Neutrophil (primary cell): ENCODE data around the gene CHRD.
A peak's percentile ranks its signal among the peaks of the same experiment; 100 is the strongest.

ENCODE experiments used
- H3K27ac ChIP-seq: fragments of 200-600 bp; sonication (generic); 2 replicates; pipeline ENCODE4 v1.5.1; 2016; ENCODE audit warnings: mild to moderate bottlenecking, moderate library complexity
- H3K27me3 ChIP-seq: fragments of 200-600 bp; sonication (generic); 2 replicates; pipeline ENCODE4 v1.6.0; 2016; ENCODE audit warnings: mild to moderate bottlenecking
- H3K36me3 ChIP-seq: fragments of 200-600 bp; sonication (generic); 2 replicates; pipeline ENCODE4 v1.5.1; 2017
- H3K4me1 ChIP-seq, 2 experiments: fragments of 200-600 bp in 1 of 2; sonication (generic) in 1 of 2; 1 replicate in 1 of 2; 2 replicates in 1 of 2; pipeline versions ENCODE4 v1.5.1 to v1.6.1; 2013 to 2016; ENCODE audit warnings: low read depth in 1 of 2, low read length in 1 of 2, mild to moderate bottlenecking in 1 of 2, moderate library complexity in 1 of 2; ENCODE audit not compliant: control insufficient read depth in 1 of 2, insufficient read depth in 1 of 2
- H3K4me3 ChIP-seq, 2 experiments: fragments of 200-600 bp in 1 of 2; sonication (generic) in 1 of 2; 1 replicate in 1 of 2; 2 replicates in 1 of 2; pipeline ENCODE4 v1.5.1; 2013 to 2016; ENCODE audit warnings: low read depth in 1 of 2, low read length in 1 of 2, mild to moderate bottlenecking in 1 of 2, moderate library complexity in 1 of 2
- H3K9me3 ChIP-seq: fragments of 200-600 bp; sonication (generic); 2 replicates; pipeline ENCODE4 v1.5.1; 2016
- TF ChIP-seq, protein P1 (sequence below): fragments of 200-600 bp; sonication (generic); IDR thresholded peaks from 2 replicates; pipeline ENCODE4 v1.5.1; 2016; ENCODE audit warnings: antibody characterized with exemption

CHRD gene

DNA sequence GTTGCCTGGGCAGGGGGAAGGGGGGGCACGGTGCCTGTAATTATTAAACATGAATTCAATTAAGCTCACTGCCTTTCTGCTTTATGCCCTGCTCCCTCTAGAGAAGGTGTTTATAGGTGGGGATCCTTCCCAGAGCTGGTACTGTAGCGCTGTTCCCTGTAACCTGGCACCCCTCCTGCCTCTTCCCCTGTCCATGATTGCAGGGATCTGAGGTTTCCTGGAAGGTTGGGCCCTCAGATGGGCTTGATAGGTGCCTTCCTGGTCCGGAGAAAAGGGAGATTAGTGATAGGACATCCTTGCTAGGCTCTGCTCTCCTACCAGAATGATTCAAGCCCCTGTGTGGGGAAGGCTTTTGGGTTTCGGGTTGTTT, 44.6 kb upstream of the CHRD start:
- H3K36me3 ChIP-seq: peaks cover 41% of the 10 kb centered on the region
- H3K4me1 ChIP-seq: peaks cover 15 to 23% of the 10 kb centered on the region in 2 experiments
- peak overlapping the region; percentile 79 to 95 for H3K4me3 ChIP-seq
- peaks cover 26% of the 10 kb centered on the region for H3K27me3 ChIP-seq
- H3K27ac ChIP-seq: peak overlapping the region; percentile 88
- H3K9me3 ChIP-seq: no peaks in the 10 kb centered on the region
- TF ChIP-seq, protein P1, sequence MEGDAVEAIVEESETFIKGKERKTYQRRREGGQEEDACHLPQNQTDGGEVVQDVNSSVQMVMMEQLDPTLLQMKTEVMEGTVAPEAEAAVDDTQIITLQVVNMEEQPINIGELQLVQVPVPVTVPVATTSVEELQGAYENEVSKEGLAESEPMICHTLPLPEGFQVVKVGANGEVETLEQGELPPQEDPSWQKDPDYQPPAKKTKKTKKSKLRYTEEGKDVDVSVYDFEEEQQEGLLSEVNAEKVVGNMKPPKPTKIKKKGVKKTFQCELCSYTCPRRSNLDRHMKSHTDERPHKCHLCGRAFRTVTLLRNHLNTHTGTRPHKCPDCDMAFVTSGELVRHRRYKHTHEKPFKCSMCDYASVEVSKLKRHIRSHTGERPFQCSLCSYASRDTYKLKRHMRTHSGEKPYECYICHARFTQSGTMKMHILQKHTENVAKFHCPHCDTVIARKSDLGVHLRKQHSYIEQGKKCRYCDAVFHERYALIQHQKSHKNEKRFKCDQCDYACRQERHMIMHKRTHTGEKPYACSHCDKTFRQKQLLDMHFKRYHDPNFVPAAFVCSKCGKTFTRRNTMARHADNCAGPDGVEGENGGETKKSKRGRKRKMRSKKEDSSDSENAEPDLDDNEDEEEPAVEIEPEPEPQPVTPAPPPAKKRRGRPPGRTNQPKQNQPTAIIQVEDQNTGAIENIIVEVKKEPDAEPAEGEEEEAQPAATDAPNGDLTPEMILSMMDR: no peak

DNA sequence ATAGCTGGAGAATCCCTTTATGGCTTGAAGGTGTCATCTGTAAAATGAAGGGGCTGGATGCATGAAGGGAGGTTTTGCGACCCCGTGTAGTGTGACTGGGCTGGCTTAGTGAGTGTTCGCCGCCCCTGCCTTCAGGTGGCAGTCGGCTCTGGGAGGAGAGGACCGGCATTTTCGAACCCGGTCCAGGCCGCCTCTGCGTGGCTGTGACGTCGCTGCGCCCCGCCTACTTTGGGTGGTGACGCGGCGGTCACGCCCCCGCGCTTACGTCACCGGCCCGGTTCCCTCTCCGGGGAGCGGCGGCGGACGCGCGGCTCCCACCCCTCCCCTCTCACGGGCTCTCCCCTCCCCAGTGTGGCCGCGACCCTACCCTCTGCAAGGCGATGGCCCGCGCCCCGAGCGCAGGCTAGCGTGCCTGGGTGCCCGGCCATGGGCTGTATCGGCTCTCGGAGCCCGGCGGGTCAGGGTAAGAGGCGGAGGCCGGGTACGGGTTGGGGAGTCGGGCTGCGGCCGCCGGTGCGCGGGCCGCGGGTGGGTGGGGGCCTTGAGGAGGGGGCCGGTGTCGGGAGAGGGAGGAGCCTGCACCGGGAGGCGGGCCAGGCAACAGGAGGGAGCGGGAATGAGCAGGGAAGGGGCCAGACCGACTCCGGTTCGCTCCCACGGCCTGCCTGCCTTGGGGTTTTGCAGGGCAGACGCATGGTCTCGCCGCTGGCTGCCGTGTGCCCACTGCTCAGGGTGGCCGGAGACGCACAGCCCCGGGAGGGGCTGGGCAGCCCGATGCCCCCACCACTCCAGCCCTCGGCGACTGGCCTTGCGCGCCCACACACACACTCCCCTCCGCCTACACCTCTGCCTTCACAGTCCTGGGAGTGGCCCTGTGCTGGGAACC, 44.0 kb upstream of the CHRD start:
- Histone ChIP-seq H3K9me3 (no peaks in the 10 kb centered on the region), H3K4me3 (peak overlapping the region; percentile 79 to 95), H3K27me3 (peaks cover 26% of the 10 kb centered on the region), H3K4me1 (peaks cover 15 to 23% of the 10 kb centered on the region in 2 experiments), H3K36me3 (peaks cover 38% of the 10 kb centered on the region), H3K27ac (peak overlapping the region; percentile 88)
- TF ChIP-seq, protein P1: no peak

DNA sequence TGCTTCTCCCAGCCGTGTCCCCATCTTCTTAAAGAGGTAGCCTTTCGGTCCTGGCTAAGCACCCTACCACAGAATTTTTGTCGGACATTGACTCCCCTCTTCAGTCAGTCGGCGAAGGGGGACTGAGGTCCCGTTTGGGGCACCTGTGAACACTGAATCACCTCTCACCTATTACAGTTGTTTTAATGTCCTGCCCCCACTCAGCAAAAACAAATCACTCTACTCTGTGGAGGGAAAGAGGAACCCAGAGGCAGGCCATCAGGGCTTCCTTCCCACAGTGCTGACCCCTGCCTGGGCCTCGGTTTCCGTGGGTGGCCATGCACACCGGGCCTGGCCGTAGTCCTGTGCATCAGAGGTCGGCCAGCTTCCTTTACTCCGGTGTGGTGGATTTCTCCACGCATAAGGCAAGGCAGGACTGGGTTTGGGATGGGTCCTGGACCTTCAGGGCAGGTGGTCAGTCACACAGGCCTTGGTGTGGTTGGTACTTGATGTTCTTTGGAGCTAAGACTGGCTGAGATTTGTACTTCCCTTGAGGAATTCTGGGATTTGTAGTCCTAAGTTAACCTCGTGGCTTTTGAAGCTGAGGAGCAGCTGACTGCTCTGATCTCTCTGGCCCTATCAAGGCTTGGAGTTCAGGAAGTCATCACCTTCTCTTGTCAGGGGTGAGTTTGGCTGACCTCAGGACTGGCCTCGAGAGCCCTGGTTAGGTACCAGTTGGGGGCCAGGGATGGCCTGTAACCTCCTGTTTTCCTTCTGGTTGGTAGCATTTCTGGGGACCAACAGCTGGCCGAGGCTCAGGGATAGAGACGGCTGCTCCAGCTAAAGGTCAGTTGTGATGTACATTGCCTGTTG, 43.1 kb upstream of the CHRD start:
- TF ChIP-seq, protein P1: no peak
- H3K27ac ChIP-seq: peak overlapping the region; percentile 88
- peak overlapping the region; percentile 79 to 95 for H3K4me3 ChIP-seq
- H3K27me3 ChIP-seq: peaks cover 26% of the 10 kb centered on the region
- peaks cover 31% of the 10 kb centered on the region for H3K36me3 ChIP-seq
- no peaks in the 10 kb centered on the region for H3K9me3 ChIP-seq
- H3K4me1 ChIP-seq: peaks cover 15 to 23% of the 10 kb centered on the region in 2 experiments

DNA sequence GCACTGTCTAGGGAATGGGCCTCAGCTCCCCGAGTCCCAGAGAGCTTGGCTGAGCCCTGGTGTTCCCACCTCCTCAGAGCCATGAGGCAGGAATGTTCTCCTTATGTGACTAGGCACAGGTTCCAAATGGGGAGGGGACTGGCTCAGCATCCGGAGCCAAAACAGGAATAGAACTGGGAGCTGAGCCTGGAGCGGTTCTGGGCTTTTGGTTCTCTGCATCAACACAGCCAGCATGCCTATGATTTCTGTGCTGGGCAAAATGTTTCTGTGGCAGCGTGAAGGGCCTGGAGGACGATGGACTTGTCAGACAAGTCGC, 42.5 kb upstream of the CHRD start, which contains the start of gene FAM131A:
TSS of gene FAM131A (plus strand) at position 202 of the 316 bp plus-strand sequence. CDS start at position 233, 31 bp downstream.
- H3K27me3 ChIP-seq: peaks cover 26% of the 10 kb centered on the region
- H3K27ac ChIP-seq: peak within 1 kb of the TSS; percentile 88
- TF ChIP-seq, protein P1: no peak
- H3K4me1 ChIP-seq: peaks cover 15 to 23% of the 10 kb centered on the region in 2 experiments
- H3K9me3 ChIP-seq: no peaks in the 10 kb centered on the region
- H3K4me3 ChIP-seq: peak within 1 kb of the TSS; percentile 79 to 95
- H3K36me3 ChIP-seq: peaks cover 31% of the 10 kb centered on the region

DNA sequence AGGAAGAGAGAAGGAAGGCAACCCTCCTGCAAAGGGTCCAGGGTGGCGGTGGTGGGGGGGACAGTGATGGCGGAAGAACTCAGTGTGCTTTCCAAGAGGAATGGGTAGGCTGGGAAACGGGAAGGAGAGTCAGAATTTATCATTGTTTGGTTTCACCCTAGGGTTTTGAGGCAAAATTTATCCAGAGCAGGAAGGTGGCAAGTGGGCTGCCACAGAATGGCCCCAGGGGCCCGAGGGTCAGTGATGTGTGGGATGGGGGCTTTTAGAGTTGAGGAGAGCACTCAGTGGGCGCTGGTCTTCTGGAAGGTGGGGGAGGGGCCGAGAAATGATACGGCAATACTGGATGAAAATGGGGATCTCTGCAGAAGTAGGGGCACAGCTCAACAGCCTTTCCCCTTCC, 41.9 kb upstream of the CHRD start:
- H3K27ac ChIP-seq: no peak overlapping the region
- no peaks in the 10 kb centered on the region for H3K9me3 ChIP-seq
- H3K27me3 ChIP-seq: peaks cover 26% of the 10 kb centered on the region
- H3K4me1 ChIP-seq: peaks cover 15 to 23% of the 10 kb centered on the region in 2 experiments
- peaks cover 31% of the 10 kb centered on the region for H3K36me3 ChIP-seq
- H3K4me3 ChIP-seq: no peak overlapping the region
- TF ChIP-seq, protein P1: no peak
